Measurements from ENCODE around the gene PTF1A. TPM values are rescaled to one million over a fixed set of nuclear protein-coding genes. Genes with fewer than 3 reads are reported as not detected.

PTF1A gene
- total RNA-seq, 1 experiment from 2014 or later, result not detected

DNA sequence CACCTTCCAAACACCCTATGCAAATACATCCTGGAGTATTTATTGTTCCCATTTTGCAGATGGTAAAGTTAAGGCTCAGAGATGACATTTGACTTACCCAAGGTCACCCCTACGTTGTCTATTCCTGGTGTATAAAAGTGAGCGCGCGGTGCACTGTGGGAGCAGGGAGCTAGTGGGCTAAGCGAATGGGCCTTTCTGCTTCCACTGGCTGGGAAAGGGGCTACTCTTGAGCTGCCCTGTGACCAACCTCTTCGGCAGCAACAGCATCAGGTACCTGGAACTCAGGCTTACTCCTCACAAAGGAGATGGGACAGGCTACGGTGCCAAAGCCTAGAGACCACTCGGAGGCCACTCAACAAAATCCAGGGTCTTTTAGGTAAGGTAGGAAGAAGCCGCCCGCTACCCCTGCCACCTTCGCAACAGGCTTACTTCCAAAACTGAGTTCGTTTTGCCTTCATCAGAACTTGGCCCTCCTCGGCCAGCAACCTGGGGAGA is 2.4 kb downstream of the PTF1A start:
- intact Hi-C loops (cut with micrococcal nuclease; ENCODE audit: unreplicated experiment), result no loop called here
- Mint-ChIP-seq H3K27ac (ENCODE audit: unreplicated experiment) (no peak overlapping the region), H3K36me3 (ENCODE audit: insufficient read depth, unreplicated experiment) (no peaks in the 10 kb centered on the region), H3K4me3 (ENCODE audit: unreplicated experiment) (no peak overlapping the region), H3K9me3 (ENCODE audit: unreplicated experiment) (no peaks in the 10 kb centered on the region), H3K4me1 (ENCODE audit: low read depth, unreplicated experiment) (no peaks in the 10 kb centered on the region), H3K27me3 (ENCODE audit: insufficient read depth, unreplicated experiment) (peaks cover 4% of the 10 kb centered on the region)
- Histone ChIP-seq H3K27me3 (replicated peaks; ENCODE audit: control insufficient read depth, insufficient read depth, low read length) (no peaks in the 10 kb centered on the region), H3K4me3 (ENCODE audit: low read depth, low read length) (no peak overlapping the region), H3K36me3 (ENCODE audit: control insufficient read depth, insufficient read depth, low read length) (no peaks in the 10 kb centered on the region), H3K4me1 (no peaks in the 10 kb centered on the region), H3K9me3 (peaks cover 7% of the 10 kb centered on the region; the same call in 1 of the 2 replicates)
- TF ChIP-seq, protein P1, sequence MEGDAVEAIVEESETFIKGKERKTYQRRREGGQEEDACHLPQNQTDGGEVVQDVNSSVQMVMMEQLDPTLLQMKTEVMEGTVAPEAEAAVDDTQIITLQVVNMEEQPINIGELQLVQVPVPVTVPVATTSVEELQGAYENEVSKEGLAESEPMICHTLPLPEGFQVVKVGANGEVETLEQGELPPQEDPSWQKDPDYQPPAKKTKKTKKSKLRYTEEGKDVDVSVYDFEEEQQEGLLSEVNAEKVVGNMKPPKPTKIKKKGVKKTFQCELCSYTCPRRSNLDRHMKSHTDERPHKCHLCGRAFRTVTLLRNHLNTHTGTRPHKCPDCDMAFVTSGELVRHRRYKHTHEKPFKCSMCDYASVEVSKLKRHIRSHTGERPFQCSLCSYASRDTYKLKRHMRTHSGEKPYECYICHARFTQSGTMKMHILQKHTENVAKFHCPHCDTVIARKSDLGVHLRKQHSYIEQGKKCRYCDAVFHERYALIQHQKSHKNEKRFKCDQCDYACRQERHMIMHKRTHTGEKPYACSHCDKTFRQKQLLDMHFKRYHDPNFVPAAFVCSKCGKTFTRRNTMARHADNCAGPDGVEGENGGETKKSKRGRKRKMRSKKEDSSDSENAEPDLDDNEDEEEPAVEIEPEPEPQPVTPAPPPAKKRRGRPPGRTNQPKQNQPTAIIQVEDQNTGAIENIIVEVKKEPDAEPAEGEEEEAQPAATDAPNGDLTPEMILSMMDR (IDR thresholded peaks at IDR 0.05; ENCODE audit: insufficient read depth in 1 of 2, low read depth in 1 of 2, low read length in 1 of 2, severe bottlenecking in 1 of 2, unreplicated experiment in 1 of 2), result no peak
- ChIA-PET CTCF (no interaction called here), POLR2A (no interaction called here)
- BruUV-seq (replicated peaks), result no TSS peak
- no peak for DNase-seq

DNA sequence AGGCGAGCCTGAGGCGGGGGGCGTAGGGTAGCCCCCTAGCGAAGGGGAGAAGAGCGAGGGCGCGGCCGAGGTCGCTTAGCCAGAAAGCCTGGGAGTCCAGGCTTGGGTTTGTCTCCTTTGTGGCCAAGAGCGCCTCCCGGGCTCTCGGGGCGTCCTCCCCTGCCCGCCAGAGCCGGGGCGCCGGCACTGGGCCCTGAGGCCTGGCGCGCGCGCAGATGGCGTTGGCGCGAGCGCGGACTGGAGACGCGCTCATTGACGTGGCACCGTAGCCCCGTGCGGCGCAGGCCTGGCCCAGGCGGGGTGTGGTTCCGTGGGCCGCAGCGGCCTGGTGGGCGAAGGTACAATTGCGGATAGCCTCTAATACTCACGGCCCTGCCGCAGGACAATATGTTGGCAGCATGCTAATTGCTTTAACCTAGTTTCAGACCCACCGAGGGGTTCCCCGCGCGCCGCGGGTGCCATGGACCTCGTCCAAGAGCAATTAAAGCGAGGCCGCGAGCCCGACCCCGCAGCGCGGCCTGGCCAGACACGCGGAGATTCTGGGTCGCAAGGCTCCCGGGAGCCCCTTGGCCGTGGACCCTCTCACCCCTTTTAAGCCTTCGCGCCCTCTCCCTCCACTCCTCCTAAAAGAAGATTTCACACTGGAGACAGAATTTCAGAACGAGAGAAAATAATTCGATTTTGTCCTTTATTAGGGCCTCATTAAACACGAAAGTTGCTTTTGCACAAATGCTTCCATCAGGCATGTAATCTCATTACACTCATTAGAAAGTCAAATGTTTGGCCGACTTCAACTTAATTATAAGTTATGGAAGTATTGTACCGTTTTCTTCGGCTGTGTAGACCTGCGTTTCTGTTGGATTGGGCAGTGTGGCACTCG is 3.1 kb downstream of the PTF1A start:
- H3K36me3 ChIP-seq (ENCODE audit: control insufficient read depth, insufficient read depth, low read length), result no peaks in the 10 kb centered on the region
- H3K27me3 ChIP-seq (replicated peaks; ENCODE audit: control insufficient read depth, insufficient read depth, low read length), result no peaks in the 10 kb centered on the region
- H3K9me3 Mint-ChIP-seq (ENCODE audit: unreplicated experiment), result no peaks in the 10 kb centered on the region
- no peak for DNase-seq
- no peaks in the 10 kb centered on the region for H3K36me3 Mint-ChIP-seq (ENCODE audit: insufficient read depth, unreplicated experiment)
- ChIA-PET CTCF (no interaction called here), POLR2A (no interaction called here)
- H3K4me3 ChIP-seq (ENCODE audit: low read depth, low read length), result no peak overlapping the region
- no peak overlapping the region for H3K27ac Mint-ChIP-seq (ENCODE audit: unreplicated experiment)
- H3K9me3 ChIP-seq, result peaks cover 7% of the 10 kb centered on the region; the same call in 1 of the 2 replicates
- H3K4me3 Mint-ChIP-seq (ENCODE audit: unreplicated experiment), result no peak overlapping the region
- TF ChIP-seq, protein P1 (IDR thresholded peaks at IDR 0.05; ENCODE audit: insufficient read depth in 1 of 2, low read depth in 1 of 2, low read length in 1 of 2, severe bottlenecking in 1 of 2, unreplicated experiment in 1 of 2), result no peak
- H3K27me3 Mint-ChIP-seq (ENCODE audit: insufficient read depth, unreplicated experiment), result peaks cover 4% of the 10 kb centered on the region
- H3K4me1 ChIP-seq, result no peaks in the 10 kb centered on the region
- no peaks in the 10 kb centered on the region for H3K4me1 Mint-ChIP-seq (ENCODE audit: low read depth, unreplicated experiment)
- no TSS peak for BruUV-seq (replicated peaks)
- intact Hi-C loops (cut with micrococcal nuclease; ENCODE audit: unreplicated experiment), result no loop called here

DNA sequence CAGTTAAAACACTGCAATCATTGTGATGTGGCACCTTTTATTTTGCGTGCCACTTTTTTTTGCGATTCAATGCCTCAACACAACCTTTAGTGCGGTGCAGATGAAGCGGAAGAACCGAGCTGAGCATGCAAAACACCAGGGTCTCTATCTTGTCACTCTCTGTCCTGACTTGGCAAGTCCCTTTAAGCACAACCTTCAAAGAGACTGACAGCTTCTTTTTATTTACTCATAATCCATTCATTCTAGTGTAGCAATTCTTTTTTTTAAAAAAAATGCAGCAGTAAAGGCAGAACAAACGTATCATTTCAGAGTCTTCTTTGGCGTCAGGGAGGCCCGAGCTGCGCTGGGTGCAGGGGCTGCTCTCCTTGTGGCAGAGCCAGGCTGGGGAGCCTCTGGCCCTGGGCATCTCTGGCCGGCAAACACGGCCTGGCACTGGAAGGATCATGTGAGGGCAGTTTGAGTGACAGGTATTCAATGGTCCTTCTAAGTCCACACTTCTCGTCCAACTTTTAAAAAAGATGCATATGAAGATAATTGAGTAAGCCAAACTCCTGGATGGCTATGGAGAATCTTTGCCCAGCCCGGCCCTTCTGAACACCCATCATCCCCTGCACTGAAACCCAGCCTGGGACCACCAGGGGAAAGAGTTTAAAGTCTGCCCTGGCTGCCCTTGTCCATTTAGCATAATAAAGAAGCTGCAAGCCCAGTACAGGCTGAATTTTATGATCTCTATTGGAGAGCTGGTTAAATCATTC is 3.9 kb downstream of the PTF1A start:
- H3K27me3 ChIP-seq (replicated peaks; ENCODE audit: control insufficient read depth, insufficient read depth, low read length), result no peaks in the 10 kb centered on the region
- BruUV-seq (replicated peaks), result no TSS peak
- peaks cover 7% of the 10 kb centered on the region; the same call in 1 of the 2 replicates for H3K9me3 ChIP-seq
- TF ChIP-seq, protein P1 (IDR thresholded peaks at IDR 0.05; ENCODE audit: insufficient read depth in 1 of 2, low read depth in 1 of 2, low read length in 1 of 2, severe bottlenecking in 1 of 2, unreplicated experiment in 1 of 2), result no peak
- H3K27ac Mint-ChIP-seq (ENCODE audit: unreplicated experiment), result no peak overlapping the region
- no peaks in the 10 kb centered on the region for H3K4me1 Mint-ChIP-seq (ENCODE audit: low read depth, unreplicated experiment)
- peaks cover 6% of the 10 kb centered on the region for H3K27me3 Mint-ChIP-seq (ENCODE audit: insufficient read depth, unreplicated experiment)
- CTCF ChIA-PET, result no interaction called here
- no peaks in the 10 kb centered on the region for H3K9me3 Mint-ChIP-seq (ENCODE audit: unreplicated experiment)
- POLR2A ChIA-PET, result no interaction called here
- no peak for DNase-seq
- H3K36me3 ChIP-seq (ENCODE audit: control insufficient read depth, insufficient read depth, low read length), result no peaks in the 10 kb centered on the region
- H3K4me3 Mint-ChIP-seq (ENCODE audit: unreplicated experiment), result no peak overlapping the region
- no peaks in the 10 kb centered on the region for H3K36me3 Mint-ChIP-seq (ENCODE audit: insufficient read depth, unreplicated experiment)
- no peaks in the 10 kb centered on the region for H3K4me1 ChIP-seq
- intact Hi-C loops (cut with micrococcal nuclease; ENCODE audit: unreplicated experiment), result no loop called here
- H3K4me3 ChIP-seq (ENCODE audit: low read depth, low read length), result no peak overlapping the region

Measured in Caco-2 (cell line).